HG03175 (cell line): ENCODE results near the gene PDZRN3.
"Not testable (repeated sequence)": the region's sequence is repeated elsewhere in the genome, so short reads cannot be mapped to it uniquely, and the experiment has no call there.

Experiments used
- ATAC-seq: cut with Tn5 transposase; IDR thresholded peaks from one replicate; pipeline ENCODE4 v1.9.1; 2021; ENCODE audit warnings: mild to moderate bottlenecking, moderate library complexity; ENCODE audit not compliant: unreplicated experiment

The PDZRN3 gene

DNA sequence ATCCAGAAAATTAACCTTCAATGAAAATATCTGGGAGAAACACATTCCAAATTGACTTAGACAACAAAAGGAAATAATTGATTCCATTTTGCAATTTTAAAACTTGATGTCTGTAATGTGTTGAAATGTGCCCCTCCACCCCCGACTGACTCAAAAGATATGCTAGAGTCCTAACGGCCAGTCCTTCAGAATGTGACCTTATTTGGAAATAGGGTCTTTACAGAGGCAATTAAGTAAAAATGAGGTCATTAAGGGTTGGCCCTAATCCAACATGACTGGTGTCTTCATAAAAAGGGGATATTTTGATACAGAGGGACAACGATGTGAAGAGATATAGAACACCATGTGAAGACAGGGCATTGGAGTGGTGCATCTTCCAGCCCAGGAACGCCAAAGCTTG, 153.9 kb downstream of the PDZRN3 start:
- no peak for ATAC-seq

DNA sequence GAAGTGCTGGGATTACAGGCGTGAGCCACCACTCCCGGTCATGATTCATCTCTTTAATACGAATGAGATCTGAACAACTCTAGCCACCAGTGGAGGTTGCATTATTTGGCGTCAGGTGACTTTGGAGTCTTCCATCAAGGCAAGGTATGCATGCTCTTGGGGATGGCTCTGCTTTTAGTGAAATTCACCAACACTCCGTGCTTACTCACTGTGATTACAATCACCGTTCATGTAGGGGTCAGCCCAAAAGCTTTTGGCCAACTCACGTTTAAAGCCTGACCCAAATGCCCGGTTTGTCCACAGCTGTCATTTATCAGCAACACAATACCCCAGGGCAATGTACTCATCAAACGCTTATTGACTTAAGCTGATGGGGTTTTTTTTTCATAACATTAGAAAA, 155.4 kb downstream of the PDZRN3 start:
- ATAC-seq: no peak

DNA sequence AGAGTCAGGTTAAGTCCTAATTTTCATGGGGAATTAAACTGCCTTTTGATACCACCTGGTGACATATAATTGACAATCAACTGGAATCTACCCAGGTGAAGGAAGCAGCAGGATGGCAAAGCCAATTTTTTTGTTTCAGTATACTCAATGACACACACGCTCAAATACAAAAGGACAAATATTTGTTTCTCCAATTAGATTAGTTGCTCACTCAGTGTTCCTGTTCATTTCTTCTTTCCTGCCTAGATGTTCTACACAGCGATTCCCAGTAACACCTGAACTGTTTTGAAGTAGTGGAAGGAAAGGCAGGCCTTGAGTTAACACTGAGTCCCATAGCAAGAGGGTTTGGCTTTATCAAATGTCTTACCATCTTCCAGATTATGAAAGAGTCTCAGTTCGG, 157.5 kb downstream of the PDZRN3 start:
- no peak for ATAC-seq

DNA sequence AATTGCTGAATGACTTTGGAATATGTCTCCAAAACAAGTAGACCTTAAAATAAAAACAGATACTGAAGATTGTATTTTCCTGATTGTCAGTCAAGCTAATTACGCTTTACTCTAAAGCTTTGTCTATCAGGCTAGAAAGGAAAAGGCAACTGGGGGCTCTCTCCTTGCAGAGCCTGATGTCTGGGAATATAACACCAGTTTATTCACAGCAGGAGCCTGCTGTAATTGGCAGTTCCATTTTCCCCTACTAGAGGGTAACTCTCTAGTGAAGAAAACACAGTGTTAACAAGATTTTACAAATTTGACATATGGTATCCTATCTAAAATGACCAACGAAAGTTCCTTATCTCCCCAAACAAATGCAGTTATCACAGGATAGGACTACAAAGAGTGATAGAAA, 158.8 kb downstream of the PDZRN3 start:
- no peak for ATAC-seq

DNA sequence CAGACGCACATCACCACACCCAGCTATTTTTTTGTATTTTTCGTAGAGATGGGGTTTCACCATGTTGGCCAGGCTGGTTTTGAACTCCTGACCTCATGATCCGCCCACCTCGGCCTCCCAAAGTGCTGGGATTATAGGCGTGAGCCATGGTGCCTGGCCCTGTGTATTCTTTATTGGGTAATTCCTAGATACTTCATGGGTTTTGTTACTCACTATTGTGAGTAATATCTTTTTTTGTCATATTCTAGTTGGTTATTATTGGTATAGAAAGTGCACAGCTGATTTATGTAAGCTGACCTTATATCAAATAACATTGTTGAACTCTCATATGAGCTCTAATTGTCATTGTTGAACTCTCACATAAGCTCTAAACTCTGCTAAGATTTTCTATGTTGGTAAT, 160.6 kb downstream of the PDZRN3 start:
- not testable (repeated sequence) for ATAC-seq

DNA sequence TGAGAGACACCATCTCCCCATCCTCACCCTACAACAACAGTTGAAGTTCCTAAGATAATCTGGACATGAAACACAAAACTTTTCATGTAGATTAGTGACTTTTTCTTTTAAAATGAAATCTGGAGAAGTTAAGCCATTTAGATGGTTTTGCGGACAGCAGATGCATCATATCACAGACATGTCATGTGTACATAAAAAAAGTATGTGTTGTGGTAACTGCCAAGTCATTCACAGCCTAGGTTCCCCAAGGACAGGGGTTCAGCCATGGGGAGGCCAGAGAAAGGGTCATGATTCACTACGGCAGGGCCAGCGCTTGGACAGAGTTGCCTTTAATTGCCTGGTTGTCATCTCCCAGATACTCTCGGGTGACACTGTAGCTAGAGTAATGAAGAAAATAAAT, 163.2 kb downstream of the PDZRN3 start:
- ATAC-seq: no peak

DNA sequence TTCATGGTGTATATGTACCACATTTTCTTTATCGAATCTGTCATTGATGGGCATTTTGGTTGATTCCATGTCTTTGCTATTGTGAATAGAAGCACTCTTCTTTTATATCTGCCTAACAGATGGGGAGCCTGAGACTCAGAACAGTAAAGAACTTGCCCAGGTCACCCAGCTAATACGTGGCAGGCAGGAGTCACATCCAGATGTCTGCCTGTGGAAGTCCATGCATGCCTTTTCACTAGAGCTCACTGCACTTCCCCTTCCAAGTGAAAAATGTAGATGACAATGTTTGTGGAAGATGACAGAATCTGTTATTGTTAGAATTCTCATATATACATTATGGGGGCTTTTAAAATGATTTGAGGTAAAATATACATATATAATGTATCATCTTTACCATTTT, 165.0 kb downstream of the PDZRN3 start:
- ATAC-seq: no peak

DNA sequence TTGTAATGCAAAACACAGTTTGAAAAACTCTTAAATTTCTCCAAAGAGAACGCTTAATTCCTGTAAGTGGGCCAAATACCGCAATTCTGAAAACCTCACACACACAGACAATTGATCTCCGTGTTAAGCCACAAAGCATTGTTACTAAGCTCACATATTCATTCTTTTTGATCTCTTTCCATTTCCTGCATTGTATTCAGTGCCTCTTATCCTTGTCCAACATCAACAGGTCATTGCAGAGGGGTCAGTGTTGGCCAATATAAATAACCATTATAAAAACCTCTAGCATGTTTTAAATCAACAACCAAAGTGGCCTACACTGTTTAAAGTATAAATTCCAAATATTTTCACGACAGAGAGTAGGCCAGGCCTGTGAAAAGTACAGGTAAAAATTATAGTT, 171.1 kb downstream of the PDZRN3 start:
- no peak for ATAC-seq

DNA sequence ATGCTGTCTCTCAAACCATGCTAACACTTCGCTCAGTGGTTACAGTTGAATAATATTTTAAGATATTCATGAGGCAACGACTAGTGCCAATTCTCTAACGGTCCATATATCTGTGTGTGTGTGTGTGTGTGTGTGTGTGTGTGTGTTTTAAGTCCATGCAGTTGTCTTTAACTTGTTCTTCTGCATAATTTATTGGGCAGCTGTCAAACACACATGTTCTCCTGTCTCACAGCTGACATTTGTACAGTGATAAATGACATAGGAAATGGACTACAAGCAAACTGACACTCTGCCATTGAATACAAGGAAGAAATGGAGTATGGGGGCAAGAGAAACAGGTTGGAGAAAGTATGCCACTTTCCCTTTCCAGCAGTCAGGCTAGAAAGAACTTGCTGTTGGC, 172.0 kb downstream of the PDZRN3 start:
- no peak for ATAC-seq

DNA sequence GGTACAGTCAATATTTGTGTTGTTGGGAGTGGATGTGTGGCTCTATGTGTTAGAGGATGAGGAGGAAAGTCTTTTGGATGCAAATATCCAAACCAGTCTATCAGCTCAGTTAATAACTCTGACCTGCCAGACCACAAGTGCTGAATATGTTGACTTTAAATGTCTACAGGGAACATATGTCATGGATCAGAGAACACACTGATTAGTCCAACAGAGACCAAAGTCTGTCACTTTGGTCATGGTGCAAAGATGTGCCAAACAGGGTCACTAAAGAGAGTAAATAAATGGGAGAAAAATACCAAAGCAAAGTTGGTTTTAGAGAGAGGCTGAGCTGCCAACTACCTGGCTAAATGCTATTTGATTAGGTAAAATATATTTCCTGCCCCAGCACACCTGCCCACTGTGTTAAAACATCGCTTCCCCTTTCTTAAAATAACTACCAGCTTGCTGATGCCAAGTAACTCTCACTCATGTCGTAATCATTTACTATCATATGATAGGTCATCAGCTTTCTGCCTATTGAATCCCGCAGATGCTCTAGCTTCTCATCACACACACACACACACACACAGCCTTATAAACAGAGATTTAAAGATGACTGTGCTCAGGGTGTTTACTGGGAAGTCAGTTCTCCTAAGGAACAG, 173.3 kb downstream of the PDZRN3 start:
- ATAC-seq: peak; percentile 59

DNA sequence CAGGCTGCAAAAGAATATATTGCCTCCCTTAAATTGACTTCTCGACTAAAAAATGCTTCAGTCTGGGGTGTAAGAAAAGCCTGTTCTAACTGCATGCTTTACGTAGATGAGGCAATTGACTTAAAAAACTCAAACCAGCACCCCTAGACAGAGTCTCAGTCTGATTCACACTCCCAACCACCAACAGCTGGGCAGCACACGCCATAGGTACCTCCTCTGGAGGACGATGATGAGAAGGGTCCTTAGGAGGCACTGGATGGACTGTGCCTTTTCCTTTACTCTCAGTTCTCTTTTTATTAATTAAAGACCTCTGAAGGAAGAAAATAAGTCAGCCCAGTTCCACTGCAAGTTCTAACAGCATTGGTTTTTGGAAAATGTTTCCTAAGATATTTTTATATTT, 175.0 kb downstream of the PDZRN3 start:
- peak; percentile 29 for ATAC-seq

DNA sequence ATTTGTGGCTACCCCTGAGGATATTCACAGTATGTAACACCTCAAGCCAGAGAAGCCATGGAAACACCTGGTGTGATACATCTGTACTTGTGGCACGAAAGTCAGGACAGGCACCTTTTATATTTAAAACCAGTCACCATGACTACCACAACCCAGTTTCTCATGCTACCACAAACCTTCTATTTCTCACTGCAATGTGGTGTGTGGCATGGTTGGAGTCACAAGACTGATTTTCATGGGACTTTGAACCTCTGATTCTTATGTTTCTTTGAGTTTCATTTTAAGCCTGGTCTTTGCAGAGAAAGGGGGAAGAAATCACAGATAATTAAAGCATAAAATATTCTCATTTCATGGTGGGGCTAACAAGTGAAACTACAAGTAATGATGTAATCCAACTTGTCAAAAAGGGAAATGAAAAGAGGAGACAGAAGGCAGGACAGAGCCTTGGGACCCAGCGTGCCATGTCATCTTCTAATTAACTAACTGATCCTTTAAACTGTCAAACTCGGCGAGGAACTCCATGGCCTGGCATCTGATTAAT, 175.9 kb downstream of the PDZRN3 start:
- ATAC-seq: peak; percentile 84

DNA sequence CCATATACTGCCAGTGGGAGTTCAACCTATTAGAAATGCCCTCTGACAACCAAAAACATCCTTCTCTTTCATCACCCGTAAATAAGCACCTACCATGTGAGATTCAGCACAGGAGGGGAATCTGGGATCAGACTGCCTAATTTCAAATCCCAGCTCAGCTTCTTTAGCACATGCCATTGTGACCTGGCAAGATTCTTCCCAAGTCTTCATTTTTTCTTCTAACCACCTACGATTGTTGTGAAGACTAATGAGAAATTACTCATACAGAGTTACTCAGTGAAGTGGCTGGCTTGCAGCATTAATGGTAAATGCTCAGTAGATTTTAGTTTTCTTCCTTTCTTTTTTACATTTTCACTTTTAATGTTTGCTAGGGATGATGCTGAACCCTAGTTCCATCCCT, 176.7 kb downstream of the PDZRN3 start:
- ATAC-seq: no peak

DNA sequence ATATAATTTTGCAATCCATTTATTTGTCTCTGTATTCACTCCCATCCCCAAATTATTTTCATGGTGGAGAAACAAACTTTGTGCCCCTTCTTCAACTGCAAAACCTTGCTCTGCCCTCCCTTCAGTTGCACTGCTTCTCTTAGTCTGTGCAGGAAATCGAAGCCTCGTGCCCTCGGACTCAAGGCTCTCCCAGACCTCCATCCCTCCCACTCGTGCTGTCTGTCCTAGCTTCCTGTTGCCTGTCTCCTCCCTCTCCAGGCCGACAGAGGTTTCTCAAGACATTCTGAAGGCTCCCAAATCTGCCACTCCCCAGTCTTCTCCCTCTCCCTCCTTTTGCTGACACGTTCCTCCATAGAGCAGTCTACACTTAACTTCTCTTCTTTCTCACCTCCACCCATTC, 177.6 kb downstream of the PDZRN3 start:
- ATAC-seq: no peak

DNA sequence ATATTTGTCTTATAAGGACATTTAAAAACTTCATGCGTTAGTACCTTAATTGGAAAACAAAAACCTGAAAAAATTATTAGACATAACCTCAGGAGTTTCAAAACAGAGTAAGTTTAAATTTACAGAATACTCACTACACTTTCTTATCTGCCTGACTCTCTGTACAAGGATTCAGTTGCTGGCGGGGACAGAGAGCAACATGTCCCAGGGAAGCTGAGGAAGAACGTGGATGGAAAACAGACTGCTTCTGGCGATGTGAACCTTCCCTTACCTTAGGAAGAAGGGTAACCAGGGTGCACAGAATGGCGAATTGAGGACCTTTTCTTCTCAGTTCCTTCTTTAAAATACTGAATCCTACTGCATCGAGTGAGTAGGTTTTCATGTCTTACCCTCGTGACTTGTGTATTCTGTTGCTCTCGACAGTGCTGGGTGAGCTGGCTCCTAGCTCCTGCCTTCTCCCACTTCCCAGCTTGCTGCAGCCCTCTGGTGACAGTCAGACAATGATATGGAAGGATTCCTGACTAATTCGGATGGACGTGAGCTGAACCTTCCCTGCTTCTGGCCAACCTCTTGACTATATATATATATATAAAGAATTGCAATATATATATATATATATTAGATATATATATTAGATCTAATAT, 178.2 kb downstream of the PDZRN3 start:
- ATAC-seq: no peak

DNA sequence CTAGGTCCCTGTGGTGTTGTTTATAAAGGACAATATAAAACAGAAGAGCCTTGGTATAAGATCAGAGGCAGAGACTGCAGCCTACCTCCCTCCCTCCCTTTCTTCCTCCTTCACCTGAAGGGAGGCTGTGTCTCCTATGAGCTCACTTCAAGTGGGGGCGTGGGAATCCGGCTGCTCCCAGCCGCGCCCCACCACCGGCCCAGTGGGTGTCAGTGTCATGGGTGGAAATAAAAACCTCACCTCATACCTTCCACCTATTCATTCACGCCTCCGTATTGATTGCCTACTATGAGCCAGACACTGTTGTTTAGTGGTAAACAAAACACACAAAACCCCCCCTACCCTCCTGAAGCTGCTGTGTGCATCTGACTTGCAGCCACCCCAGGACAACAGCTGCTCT, 181.9 kb downstream of the PDZRN3 start:
- ATAC-seq: no peak

DNA sequence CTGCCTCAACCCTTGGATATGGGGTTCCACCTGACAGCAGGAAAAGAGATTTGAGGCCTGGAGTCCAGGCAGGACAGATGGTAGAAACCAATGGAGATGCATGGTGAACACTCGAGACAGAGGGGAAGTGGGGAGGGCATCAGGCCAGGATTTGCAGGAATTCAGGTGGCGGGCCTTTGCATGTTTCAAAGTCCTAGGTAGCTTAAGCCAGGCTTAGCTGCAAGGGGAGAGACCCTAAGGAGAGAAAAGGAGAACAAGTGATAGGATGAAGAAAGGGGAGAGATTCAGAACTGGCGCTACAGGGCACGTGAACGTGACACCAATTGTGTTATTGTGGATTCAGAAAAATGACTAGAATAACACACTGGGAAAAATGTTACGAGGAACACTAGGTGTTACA, 182.6 kb downstream of the PDZRN3 start:
- ATAC-seq: no peak

DNA sequence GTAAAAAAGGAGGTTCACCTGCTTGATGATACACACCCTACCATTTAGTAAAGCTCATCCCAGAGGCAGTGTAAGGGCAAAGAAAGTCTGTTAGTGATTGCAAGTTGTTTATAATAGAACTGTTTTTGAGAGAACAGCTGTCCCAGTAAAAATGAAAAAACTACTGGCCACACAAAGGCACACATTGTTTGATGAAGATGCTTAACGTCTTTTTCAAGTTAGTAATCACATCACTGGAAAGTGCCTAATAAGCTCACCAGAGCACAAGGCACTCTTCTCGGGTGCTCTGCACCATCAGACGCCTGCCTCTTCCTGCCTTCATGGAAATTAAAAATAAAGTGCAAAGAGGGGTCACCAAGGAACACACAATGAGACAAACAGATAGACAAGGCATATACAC, 186.9 kb downstream of the PDZRN3 start:
- ATAC-seq: no peak

DNA sequence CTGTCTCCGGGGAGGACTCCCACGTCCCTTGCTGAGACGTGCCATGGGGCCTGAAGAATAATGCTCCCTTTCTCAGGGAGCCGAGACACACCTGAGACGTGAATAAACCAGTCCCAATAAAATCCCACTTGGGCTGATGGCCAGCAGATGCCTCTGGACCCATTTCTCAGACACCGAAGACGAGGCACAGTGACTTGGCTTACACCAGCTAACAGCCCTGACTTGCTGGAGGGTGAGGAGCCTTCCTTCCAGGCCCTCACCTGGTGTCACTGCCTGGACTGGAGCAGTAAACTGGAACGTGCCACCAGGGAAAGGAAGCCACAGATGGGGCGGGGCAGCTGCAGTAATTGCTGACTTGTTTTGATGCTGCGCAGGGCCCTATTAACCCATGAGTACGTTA, 189.7 kb downstream of the PDZRN3 start:
- no peak for ATAC-seq

DNA sequence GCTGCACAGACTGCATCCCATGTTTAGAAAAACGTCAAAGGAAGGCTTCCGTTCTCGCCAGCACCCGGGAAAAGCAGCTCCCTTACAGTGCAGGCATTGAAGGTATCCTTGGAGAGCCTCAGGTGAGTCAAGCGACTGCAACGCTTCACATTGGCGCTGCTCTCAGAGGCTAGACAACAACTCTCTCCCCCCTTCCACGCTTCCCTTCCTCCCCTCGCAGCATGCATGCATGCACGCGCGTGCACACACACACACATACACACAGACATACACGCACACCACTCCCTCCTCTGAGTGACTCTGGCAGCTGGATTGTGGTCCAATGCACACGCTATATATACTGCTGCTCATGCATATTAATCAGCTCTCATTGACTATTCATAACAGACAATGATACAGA, 191.1 kb downstream of the PDZRN3 start:
- no peak for ATAC-seq

DNA sequence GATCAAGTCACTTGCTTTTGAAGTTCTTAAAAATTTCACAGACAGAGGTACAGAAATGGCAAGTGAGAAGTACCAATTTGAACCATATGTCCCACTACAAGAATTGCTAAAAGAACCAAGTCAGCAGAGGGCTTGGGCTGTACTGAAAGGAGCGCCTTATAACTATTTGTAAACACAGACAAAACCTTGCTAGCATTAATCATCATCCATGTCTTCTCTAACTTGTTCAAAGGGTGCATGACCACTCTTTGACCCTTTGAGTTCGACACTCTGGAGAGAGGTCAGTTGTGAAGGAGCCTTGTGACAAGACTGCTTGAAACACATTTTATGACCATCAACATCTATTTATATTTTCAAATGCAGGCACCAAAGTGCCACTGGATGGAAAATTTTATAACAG, 191.7 kb downstream of the PDZRN3 start:
- no peak for ATAC-seq

DNA sequence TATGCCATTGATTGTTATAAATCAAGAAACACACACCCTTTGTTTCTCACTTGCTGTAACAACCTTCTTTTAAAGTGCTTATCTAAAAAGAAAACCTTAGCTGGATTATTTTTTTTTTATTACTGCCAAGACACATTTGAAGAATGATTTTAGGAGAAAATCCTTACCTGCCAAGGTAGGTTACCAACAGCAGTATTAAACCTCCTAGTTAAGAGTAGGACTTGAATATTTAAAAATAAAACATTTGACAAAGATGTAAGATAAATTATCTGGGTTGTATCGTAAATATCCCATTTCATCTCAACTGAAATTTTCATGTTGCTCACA, 192.1 kb downstream of the PDZRN3 start:
- no peak for ATAC-seq
